Measurements from ENCODE around the gene TAF6L. TPM values are rescaled to one million over a fixed set of nuclear protein-coding genes. Genes with fewer than 3 reads are reported as not detected.
A peak's percentile ranks its signal among the peaks of the same experiment; 100 is the strongest.

TAF6L gene
- total and polyA plus RNA-seq, 9 of the 15 experiments (the other 6 are each of a cell fraction or from before 2014, with no cell fraction given): 0.04 to 45.5 (median 20.8) TPM

DNA sequence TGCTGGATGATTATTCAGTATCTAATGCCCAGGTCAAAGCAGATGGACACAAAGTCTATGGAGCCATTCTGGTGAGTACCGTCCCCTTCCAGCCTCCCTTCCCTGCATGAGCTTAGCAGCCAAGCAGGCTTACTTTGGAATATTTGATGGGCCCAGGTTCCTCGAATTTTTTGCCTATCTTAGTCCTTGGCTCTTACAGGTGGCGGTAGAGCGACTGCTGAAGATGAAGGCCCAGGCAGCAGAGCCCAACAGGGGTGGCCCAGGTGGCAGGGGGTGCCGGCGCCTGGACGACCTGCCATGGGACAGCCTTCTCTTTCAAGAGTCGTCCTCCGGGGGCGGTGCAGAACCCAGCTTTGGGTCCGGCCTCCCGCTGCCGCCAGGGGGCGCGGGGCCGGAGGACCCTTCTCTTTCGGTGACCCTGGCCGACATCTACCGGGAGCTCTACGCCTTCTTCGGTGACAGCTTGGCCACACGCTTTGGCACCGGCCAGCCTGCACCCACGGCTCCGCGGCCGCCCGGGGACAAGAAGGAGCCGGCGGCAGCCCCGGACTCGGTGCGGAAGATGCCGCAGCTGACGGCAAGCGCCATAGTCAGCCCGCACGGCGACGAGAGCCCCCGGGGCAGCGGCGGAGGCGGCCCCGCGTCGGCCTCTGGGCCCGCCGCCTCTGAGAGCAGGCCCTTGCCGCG is 15.3 kb downstream of the TAF6L start (continued):
- TF ChIP-seq, protein P1, sequence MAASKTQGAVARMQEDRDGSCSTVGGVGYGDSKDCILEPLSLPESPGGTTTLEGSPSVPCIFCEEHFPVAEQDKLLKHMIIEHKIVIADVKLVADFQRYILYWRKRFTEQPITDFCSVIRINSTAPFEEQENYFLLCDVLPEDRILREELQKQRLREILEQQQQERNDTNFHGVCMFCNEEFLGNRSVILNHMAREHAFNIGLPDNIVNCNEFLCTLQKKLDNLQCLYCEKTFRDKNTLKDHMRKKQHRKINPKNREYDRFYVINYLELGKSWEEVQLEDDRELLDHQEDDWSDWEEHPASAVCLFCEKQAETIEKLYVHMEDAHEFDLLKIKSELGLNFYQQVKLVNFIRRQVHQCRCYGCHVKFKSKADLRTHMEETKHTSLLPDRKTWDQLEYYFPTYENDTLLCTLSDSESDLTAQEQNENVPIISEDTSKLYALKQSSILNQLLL (CRISPR knock-in tag; IDR thresholded peaks at IDR 0.05; ENCODE audit: borderline replicate concordance): no peak
- TF ChIP-seq, protein P2, sequence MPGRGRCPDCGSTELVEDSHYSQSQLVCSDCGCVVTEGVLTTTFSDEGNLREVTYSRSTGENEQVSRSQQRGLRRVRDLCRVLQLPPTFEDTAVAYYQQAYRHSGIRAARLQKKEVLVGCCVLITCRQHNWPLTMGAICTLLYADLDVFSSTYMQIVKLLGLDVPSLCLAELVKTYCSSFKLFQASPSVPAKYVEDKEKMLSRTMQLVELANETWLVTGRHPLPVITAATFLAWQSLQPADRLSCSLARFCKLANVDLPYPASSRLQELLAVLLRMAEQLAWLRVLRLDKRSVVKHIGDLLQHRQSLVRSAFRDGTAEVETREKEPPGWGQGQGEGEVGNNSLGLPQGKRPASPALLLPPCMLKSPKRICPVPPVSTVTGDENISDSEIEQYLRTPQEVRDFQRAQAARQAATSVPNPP (IDR thresholded peaks at IDR 0.05; ENCODE audit: borderline replicate concordance, insufficient read depth, insufficient read length): no peak
- TF ChIP-seq MEF2A (IDR thresholded peaks at IDR 0.05; ENCODE audit: control insufficient read depth, low read depth, low read length): no peak
- TF ChIP-seq RBFOX2 (IDR thresholded peaks at IDR 0.05; ENCODE audit: low read depth, low read length): no peak
- peak; percentile 87 for TF ChIP-seq HNRNPLL (IDR thresholded peaks at IDR 0.05; ENCODE audit: low read depth, low read length, poor library complexity, severe bottlenecking)
- TF ChIP-seq HMG20A (CRISPR knock-in tag; conservative IDR thresholded peaks at IDR 0.05): no peak
- TF ChIP-seq KAT2B (IDR thresholded peaks at IDR 0.05; ENCODE audit: low read depth, low read length): peak; percentile 41
- no peak for TF ChIP-seq RFX1 (IDR thresholded peaks at IDR 0.05)
- no peak for TF ChIP-seq FUS (optimal IDR thresholded peaks at IDR 0.05; ENCODE audit: low read depth, low read length)
- TF ChIP-seq, protein P3, sequence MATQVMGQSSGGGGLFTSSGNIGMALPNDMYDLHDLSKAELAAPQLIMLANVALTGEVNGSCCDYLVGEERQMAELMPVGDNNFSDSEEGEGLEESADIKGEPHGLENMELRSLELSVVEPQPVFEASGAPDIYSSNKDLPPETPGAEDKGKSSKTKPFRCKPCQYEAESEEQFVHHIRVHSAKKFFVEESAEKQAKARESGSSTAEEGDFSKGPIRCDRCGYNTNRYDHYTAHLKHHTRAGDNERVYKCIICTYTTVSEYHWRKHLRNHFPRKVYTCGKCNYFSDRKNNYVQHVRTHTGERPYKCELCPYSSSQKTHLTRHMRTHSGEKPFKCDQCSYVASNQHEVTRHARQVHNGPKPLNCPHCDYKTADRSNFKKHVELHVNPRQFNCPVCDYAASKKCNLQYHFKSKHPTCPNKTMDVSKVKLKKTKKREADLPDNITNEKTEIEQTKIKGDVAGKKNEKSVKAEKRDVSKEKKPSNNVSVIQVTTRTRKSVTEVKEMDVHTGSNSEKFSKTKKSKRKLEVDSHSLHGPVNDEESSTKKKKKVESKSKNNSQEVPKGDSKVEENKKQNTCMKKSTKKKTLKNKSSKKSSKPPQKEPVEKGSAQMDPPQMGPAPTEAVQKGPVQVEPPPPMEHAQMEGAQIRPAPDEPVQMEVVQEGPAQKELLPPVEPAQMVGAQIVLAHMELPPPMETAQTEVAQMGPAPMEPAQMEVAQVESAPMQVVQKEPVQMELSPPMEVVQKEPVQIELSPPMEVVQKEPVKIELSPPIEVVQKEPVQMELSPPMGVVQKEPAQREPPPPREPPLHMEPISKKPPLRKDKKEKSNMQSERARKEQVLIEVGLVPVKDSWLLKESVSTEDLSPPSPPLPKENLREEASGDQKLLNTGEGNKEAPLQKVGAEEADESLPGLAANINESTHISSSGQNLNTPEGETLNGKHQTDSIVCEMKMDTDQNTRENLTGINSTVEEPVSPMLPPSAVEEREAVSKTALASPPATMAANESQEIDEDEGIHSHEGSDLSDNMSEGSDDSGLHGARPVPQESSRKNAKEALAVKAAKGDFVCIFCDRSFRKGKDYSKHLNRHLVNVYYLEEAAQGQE (IDR thresholded peaks at IDR 0.05; ENCODE audit: borderline replicate concordance): peak; percentile 61
- TF ChIP-seq, protein P3 (CRISPR knock-in tag; IDR thresholded peaks at IDR 0.05; ENCODE audit: low read depth): no peak
- TF ChIP-seq POLR2AphosphoS5 (IDR thresholded peaks at IDR 0.05; ENCODE audit: control insufficient read depth, insufficient read depth, low read depth, low read length): no peak; the same call in 1 of the 2 replicates
- no peak for TF ChIP-seq STAT5A (IDR thresholded peaks at IDR 0.05; ENCODE audit: borderline replicate concordance, low read length)
